Activated T-helper 2 cell treated with anti-CD3 and anti-CD28 coated beads, Interferon-gamma antibody, Interleukin-2, Interleukin-4, amounts not matched to agents 10 μg/mL and 5 μg/mL and 100 μg/mL, durations not matched to agents 14 hours and 24 hours and 36 hours (primary cell): Measurements from ENCODE around the gene DAB2. TPM values are rescaled to one million over a fixed set of nuclear protein-coding genes. Genes with fewer than 3 reads are reported as not detected.

ENCODE experiments used
- DNase-seq: peaks from one replicate; pipeline ENCODE4 v3.0.0; 2021; ENCODE audit warnings: low spot score
- H3K27ac Mint-ChIP-seq: one replicate; pipeline ENCODE4 v1.8.0; 2021; ENCODE audit warnings: mixed read lengths
- H3K27me3 Mint-ChIP-seq: one replicate; pipeline ENCODE4 v1.8.0; 2021; ENCODE audit warnings: low read depth, mixed read lengths
- H3K36me3 Mint-ChIP-seq: one replicate; pipeline ENCODE4 v1.8.0; 2021; ENCODE audit warnings: low read depth, mixed read lengths
- H3K4me1 Mint-ChIP-seq: one replicate; pipeline ENCODE4 v1.8.0; 2021; ENCODE audit warnings: low read depth, mixed read lengths
- H3K4me3 Mint-ChIP-seq: one replicate; pipeline ENCODE4 v1.8.0; 2021; ENCODE audit warnings: low read depth, mild to moderate bottlenecking, moderate library complexity, mixed read lengths
- H3K9me3 Mint-ChIP-seq: one replicate; pipeline ENCODE4 v1.8.0; 2021; ENCODE audit warnings: mixed read lengths
- intact Hi-C: fragments of 100-400 bp; cut with micrococcal nuclease; formaldehyde crosslinking; loops from one replicate; pipeline ENCODE4 v1.15.1; 2023
- total RNA-seq: library from RNA; stranded (reverse); gene quantifications from 2 replicates; pipeline ENCODE4 v1.2.3, GENCODE V29; 2022

The DAB2 gene
- not detected in 2 replicates for total RNA-seq

DNA sequence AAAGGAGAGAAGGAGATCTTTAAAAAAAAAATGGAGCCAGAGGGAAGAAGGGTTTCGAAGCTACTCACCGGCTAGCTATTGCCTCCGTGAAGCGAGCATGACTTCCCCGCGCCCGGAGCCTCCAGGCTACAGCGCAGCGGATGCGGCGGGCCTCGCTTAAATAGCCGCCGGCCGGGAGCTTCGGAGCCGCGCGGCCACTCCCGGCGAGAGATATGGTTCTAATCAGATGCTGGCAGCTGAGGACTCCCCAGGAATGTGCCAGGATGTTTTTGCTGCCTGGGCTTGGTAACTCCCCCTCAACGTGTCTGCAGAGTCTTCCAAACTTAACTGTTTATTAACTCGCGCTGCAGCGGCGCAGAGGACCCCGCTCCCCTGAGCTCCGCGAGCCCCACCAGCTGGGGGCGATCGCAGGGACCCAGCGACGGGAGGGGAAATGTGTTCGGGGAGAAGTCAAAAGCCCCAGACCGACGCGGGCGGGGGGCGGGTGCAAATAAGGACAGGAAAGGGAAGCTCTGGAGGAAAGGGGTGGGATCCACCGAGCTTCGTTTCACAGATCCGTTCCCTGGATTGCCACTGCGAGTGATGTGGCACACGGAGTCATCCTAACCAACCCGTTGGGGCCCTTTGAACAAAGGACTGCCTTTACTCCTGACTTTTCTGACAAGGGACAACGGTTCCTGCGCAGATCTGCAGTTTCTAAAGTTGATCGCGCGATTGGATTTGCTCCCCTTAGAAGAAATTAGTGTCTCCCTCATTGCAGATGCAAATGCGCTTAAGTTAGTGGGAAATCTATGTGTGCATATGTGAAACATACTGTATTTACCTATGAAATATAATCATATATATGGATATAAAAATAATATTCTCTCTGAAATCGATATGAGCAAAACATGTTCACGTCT is at the start of gene DAB2:
TSS of gene DAB2 (minus strand) at position 245 of the 902 bp plus-strand sequence. CDS start 30,660 bp downstream, outside the sequence.
- intact Hi-C loops, result loop anchor here (5.0 kb wide), 1 partner anchor 122 kb away; no protein-coding TSS in a partner anchor
- peak; percentile 16 for DNase-seq
- H3K4me3 Mint-ChIP-seq, result peak within 1 kb of the TSS; percentile 63
- H3K9me3 Mint-ChIP-seq, result no peaks in the 10 kb centered on the region
- H3K27ac Mint-ChIP-seq, result no peak within 1 kb of the TSS
- H3K4me1 Mint-ChIP-seq, result peaks cover 6% of the 10 kb centered on the region
- no peaks in the 10 kb centered on the region for H3K36me3 Mint-ChIP-seq
- peaks cover 58% of the 10 kb centered on the region for H3K27me3 Mint-ChIP-seq

DNA sequence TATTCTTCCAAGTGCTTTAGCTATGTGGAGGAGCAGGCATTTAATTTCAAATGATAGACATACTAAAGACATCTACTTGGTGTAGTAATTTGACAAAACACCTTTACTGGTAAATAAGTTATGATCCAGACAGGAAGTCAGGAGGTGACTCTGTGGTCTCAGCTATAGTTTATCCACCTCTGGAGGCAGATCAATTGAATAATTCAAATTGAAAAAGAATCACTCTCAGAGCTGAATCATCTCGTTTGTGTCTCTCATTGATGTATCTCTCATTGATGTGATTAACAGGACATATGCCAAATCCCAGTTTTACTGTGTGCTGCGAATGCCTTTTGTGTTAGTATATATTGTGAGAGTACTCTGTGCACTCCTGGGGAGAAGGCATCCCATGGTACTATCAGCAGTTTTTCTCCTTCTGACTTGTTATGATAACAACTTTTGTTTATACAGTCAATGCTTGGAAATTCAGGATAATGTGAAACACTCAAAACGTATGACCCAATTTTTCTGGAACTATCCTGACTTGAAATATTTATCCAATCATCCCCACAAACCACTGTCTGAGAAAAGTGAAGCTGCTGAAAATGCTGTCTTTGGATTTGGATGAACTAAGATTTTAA is 48.5 kb upstream of the DAB2 start:
- no peak overlapping the region for H3K4me3 Mint-ChIP-seq
- intact Hi-C loops, result no loop called here
- H3K4me1 Mint-ChIP-seq, result no peaks in the 10 kb centered on the region
- no peak overlapping the region for H3K27ac Mint-ChIP-seq
- no peaks in the 10 kb centered on the region for H3K36me3 Mint-ChIP-seq
- H3K27me3 Mint-ChIP-seq, result no peaks in the 10 kb centered on the region
- DNase-seq, result no peak
- H3K9me3 Mint-ChIP-seq, result no peaks in the 10 kb centered on the region

DNA sequence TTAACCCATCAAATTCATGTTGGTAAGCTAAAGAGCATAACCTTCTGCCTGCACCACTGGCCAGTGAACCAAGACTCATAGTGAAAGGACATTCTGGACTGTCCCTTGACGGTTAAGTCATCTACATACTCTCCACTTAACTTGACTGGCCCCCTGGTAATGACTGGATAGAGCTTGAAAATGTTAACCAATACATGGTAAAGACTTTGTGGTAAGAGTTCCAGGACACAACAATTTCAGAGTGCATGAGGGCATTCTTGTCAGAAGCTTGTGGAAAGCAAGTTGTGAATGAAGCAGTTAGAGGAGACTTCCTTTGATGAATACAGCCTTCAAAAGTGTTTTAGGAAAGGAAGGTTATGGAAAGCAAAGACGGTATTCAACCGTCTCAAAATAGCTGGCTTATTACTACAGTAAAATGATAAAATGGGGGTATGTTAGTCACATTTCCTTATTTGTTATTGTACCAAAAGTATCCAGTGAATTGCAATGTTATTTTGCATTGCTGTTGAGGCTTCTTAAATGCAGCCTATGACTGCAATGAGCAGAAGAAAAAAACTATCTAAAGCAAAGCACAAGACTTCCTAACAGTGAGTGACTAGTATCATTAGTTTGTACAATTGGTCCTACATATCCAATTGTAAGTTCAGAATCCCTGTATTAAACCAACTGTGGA is 47.2 kb upstream of the DAB2 start:
- Mint-ChIP-seq H3K27me3 (no peaks in the 10 kb centered on the region), H3K9me3 (no peaks in the 10 kb centered on the region), H3K4me3 (no peak overlapping the region), H3K27ac (no peak overlapping the region), H3K4me1 (no peaks in the 10 kb centered on the region), H3K36me3 (no peaks in the 10 kb centered on the region)
- DNase-seq, result no peak
- intact Hi-C loops, result no loop called here

DNA sequence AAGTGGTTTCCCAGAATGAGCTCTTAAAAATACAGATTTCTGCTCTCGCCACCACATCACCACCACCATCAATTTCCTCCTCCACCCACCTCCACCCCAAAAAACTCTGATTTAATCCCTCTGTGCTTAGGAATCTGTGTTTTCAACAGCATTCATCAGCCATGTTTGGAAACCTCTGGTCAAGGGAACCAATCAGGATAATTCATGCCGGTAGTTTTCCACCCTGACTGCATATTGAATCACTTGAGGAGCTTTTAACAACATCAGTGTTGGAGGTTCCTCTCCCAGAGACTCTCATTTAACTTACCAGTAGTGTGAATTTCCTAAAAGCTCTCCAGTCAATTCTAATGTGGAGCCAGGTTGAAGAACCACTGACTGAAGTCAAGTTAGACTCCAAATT is 46.0 kb upstream of the DAB2 start:
- Mint-ChIP-seq H3K27ac (no peak overlapping the region), H3K27me3 (no peaks in the 10 kb centered on the region), H3K4me3 (no peak overlapping the region), H3K36me3 (no peaks in the 10 kb centered on the region), H3K4me1 (no peaks in the 10 kb centered on the region), H3K9me3 (no peaks in the 10 kb centered on the region)
- no peak for DNase-seq
- intact Hi-C loops, result no loop called here

DNA sequence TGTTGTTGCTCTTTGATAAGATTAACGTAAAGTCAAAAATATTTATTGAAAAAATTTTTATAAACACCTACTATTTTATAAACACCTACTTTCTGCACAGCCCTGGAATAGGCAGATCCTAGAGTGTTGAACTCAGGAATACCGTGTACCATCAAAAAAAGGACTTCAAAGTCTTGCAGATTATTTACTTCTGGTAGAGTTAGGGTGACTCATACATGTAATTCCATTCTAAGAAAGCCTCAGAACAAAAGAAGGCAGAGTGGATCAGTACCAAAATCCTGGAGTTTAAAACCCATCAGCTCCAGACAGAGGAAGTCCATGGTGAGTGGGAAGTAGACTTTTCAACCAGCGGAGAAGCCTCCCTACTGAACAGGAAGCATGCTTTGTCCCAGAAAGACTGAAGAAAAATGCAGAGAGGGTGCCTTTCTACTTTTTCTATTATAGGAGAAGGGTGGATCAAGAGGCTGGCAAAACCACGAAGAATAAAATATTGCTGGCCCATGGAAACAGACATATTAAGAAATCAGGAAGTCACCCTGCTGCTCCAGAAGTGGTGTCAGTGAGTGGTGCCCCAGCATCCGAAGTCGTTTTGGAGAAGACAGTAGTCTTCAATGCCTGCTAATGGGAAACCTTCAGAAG is 45.1 kb upstream of the DAB2 start:
- H3K4me1 Mint-ChIP-seq, result no peaks in the 10 kb centered on the region
- H3K9me3 Mint-ChIP-seq, result no peaks in the 10 kb centered on the region

DNA sequence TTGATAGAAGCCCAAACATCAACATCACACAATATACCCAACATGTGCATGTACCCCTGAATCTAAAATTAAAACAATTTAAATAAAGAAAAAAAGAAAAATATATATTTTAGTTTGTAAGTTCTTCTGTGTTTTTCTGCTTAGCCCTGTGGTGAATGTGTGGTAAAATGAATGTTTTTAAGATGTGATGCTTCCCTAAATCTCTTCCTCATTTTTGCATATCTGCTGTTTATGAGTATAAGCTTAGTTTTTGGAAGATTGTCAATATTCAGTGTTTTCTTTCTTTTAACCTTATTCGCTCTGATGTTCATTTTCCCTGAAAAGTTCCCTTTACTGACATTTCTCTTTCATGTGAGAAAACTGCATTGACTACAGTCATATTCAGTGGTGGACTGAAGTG is 44.4 kb upstream of the DAB2 start:
- Mint-ChIP-seq H3K36me3 (no peaks in the 10 kb centered on the region), H3K27me3 (peaks cover 2% of the 10 kb centered on the region), H3K4me3 (no peak overlapping the region), H3K9me3 (no peaks in the 10 kb centered on the region), H3K27ac (no peak overlapping the region), H3K4me1 (no peaks in the 10 kb centered on the region)
- no peak for DNase-seq
- intact Hi-C loops, result no loop called here

More for the DNA sequence above, 45.1 kb upstream of the DAB2 start:
- DNase-seq, result no peak
- Mint-ChIP-seq H3K36me3 (no peaks in the 10 kb centered on the region), H3K27ac (no peak overlapping the region), H3K4me3 (no peak overlapping the region), H3K27me3 (peaks cover 2% of the 10 kb centered on the region)
- intact Hi-C loops, result no loop called here

DNA sequence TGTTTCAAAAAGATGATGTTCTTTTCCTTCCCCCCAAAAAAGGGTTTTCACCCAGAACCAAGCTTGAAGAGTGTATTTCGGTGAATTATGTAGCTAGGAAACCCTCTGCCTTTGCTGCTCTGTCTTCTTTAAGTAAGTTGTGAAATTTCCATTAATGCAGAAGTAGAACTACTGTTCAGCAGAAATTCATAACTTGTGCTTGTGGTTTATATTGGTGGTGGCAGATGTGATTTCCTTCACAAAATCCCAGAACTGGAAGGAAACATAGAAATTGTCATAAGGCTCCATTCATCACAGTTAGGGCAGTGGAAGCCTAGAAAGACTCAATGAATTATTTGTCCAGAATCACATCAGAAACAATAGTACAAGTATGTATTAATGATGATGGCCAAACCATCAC is 42.1 kb upstream of the DAB2 start:
- no peaks in the 10 kb centered on the region for H3K9me3 Mint-ChIP-seq
- no peak overlapping the region for H3K27ac Mint-ChIP-seq
- no peaks in the 10 kb centered on the region for H3K4me1 Mint-ChIP-seq
- DNase-seq, result no peak
- no peak overlapping the region for H3K4me3 Mint-ChIP-seq
- H3K27me3 Mint-ChIP-seq, result peaks cover 2% of the 10 kb centered on the region
- H3K36me3 Mint-ChIP-seq, result no peaks in the 10 kb centered on the region
- intact Hi-C loops, result no loop called here

DNA sequence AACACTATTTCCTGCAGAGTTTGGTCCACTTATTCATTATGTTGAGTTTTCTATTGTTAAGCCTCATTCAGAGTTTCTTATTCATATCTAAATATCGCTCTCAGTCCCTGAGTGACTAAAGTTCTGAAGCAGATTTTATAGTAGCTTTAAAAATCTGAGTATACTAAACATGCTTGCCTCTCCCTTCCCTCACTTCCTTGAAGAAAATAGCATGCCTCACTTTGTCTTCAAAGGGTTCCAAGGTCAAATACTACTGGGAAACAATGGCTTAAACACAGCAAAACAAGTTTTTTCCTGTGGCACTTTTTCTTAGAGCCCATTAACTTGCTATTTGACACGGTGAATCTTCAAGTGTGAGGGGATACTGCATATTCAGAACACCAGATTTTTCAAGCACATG is 41.1 kb upstream of the DAB2 start:
- Mint-ChIP-seq H3K4me3 (no peak overlapping the region), H3K36me3 (no peaks in the 10 kb centered on the region), H3K4me1 (no peaks in the 10 kb centered on the region), H3K27me3 (peaks cover 6% of the 10 kb centered on the region), H3K9me3 (no peaks in the 10 kb centered on the region), H3K27ac (no peak overlapping the region)
- DNase-seq, result no peak
- intact Hi-C loops, result no loop called here

DNA sequence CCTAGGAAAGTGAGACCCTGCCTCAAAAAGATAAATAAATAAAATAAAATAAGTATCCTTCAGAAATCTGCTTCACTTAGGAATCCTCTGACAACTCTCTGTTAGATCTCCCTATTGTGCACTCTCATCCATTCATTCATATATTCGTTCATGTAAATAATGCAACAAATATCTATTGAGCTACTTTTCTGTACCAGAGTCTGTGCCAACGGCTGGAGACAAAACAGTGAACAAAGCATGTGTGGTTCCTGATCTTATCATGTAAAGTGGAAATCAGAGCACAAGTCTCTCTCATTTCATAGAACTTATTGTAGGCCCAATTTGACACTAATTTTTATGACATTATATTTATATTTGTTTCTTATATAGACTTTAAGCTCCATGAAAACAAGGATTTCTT is 40.3 kb upstream of the DAB2 start:
- no peak for DNase-seq
- intact Hi-C loops, result no loop called here
- H3K4me3 Mint-ChIP-seq, result no peak overlapping the region
- no peak overlapping the region for H3K27ac Mint-ChIP-seq
- H3K4me1 Mint-ChIP-seq, result no peaks in the 10 kb centered on the region
- H3K9me3 Mint-ChIP-seq, result no peaks in the 10 kb centered on the region
- H3K36me3 Mint-ChIP-seq, result no peaks in the 10 kb centered on the region
- H3K27me3 Mint-ChIP-seq, result peaks cover 9% of the 10 kb centered on the region

DNA sequence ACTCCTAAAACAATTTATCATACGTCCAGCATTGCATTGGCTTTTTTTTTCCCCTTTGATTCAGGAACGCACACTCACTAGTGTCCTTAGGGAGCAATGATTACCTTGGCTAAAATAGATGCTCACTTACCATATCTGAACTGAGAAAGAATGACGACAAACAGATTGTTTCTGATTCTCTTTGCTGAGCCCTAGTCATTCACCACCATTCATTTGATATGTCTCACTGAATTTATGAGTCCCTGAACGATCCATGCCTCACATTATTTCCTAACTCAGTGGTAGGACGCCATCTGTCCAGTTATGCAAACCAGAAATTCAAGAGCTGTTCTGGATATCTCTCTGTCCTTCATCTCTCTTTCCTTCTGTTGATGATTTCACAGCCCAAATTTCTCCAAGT is 39.3 kb upstream of the DAB2 start:
- intact Hi-C loops, result no loop called here

DNA sequence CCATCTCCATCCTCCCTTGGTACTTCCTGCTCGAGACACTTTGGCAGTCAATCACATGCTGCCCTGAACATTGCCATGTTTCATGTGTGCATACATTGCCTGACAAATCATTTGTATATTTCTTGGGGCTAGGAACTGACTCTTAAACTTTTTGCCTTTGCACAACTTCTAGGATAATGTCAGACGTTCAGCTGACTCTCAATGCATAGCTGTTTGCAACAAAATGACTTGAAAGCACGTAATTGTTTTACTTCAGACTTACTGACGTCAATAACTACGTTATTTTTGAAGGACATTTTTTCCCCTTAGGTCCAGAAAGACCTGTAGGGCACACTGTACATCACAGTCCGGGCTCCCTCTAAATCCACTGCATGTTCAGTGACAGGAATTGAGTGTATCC is 37.4 kb upstream of the DAB2 start:
- Mint-ChIP-seq H3K27ac (no peak overlapping the region), H3K27me3 (peaks cover 16% of the 10 kb centered on the region), H3K4me3 (no peak overlapping the region), H3K4me1 (no peaks in the 10 kb centered on the region), H3K36me3 (no peaks in the 10 kb centered on the region), H3K9me3 (no peaks in the 10 kb centered on the region)
- no peak for DNase-seq
- intact Hi-C loops, result no loop called here

More for the DNA sequence above, 39.3 kb upstream of the DAB2 start:
- DNase-seq, result no peak
- no peaks in the 10 kb centered on the region for H3K36me3 Mint-ChIP-seq
- H3K27ac Mint-ChIP-seq, result no peak overlapping the region
- no peak overlapping the region for H3K4me3 Mint-ChIP-seq
- H3K27me3 Mint-ChIP-seq, result peaks cover 9% of the 10 kb centered on the region
- no peaks in the 10 kb centered on the region for H3K4me1 Mint-ChIP-seq
- no peaks in the 10 kb centered on the region for H3K9me3 Mint-ChIP-seq

DNA sequence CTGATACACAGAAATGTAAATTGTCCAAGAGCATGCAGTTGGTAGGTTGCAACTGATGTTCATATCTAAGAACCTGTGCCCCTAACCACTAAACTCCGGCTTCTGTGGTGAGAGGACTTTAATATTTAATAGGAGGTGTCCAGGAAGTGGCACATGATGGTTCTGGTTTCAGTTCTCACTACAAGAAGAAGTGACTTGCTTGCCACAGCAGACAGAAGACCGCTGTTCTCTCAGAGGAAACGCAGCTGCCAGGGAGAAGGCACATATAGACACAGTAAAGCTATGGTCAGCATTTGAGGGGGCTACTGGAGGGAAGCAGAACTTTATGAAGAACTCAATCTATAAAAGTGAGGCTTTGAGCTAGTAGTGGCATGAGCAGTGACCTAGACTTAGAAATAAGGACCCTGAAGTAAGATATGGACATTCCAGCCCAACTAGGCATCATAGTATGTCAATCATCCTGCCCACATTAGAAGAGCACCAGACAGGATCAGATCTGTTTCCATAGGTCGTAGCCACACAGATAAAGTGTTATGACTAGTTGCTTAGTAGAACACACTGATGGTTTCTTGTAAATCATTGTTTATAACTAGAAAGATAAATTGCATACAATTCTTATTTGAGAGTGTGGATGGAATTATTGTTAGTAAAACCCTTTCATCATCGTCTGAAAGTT is 36.4 kb upstream of the DAB2 start:
- Mint-ChIP-seq H3K36me3 (no peaks in the 10 kb centered on the region), H3K4me3 (no peak overlapping the region), H3K4me1 (no peaks in the 10 kb centered on the region), H3K27ac (no peak overlapping the region), H3K27me3 (peaks cover 20% of the 10 kb centered on the region), H3K9me3 (no peaks in the 10 kb centered on the region)
- intact Hi-C loops, result no loop called here
- DNase-seq, result no peak
